GM23338 (cell line): Measurements from ENCODE around the gene SZRD1.

Source experiments
- CREB1 ChIP-seq: fragments of 250-450 bp; sonication (Bioruptor Pico); IDR thresholded peaks from 2 replicates; pipeline ENCODE4 v1.5.0; 2020; ENCODE audit warnings: low read depth, mild to moderate bottlenecking, moderate library complexity
- CTCF ChIP-seq, 2 experiments: fragments of 200-600 bp in 1 of 2; sonication (generic) in 1 of 2; conservative IDR thresholded peaks; 2 replicates each; pipeline versions ENCODE4 v1.5.1 to v1.6.1; 2016 to 2017; ENCODE audit warnings: antibody characterized with exemption in 2 of 2, low read depth in 2 of 2, mild to moderate bottlenecking in 2 of 2, moderate library complexity in 1 of 2
- EZH2 ChIP-seq: fragments of 200-600 bp; sonication (generic); IDR thresholded peaks from one replicate; pipeline ENCODE4 v1.8.0; 2017; ENCODE audit warnings: antibody characterized with exemption, mild to moderate bottlenecking, low read depth; ENCODE audit not compliant: unreplicated experiment
- POLR2AphosphoS5 ChIP-seq: IDR thresholded peaks from 2 replicates; pipeline ENCODE4 v1.6.1; 2016; ENCODE audit warnings: antibody characterized with exemption, low read depth

GRCh38 chr1:16440131-16440469 is 73.1 kb downstream of the SZRD1 start:
- TF ChIP-seq CTCF (conservative IDR thresholded peaks at IDR 0.05; ENCODE audit: low read depth in 2 of 2) (no peak), EZH2 (no peak), POLR2AphosphoS5 (no peak), CREB1 (CRISPR knock-in tag) (no peak)
